Measurements from ENCODE around the gene COX10.
"Not testable (repeated sequence)": the region's sequence is repeated elsewhere in the genome, so short reads cannot be mapped to it uniquely, and the experiment has no call there.

Gene COX10

GRCh38 chr17:14125518-14126137 lies 56.3 kb downstream of the COX10 start:
- DNase-seq, result no peak

GRCh38 chr17:14133104-14133503 lies 63.8 kb downstream of the COX10 start:
- DNase-seq, result no peak

GRCh38 chr17:14134456-14134855 lies 65.2 kb downstream of the COX10 start:
- no peak for DNase-seq

GRCh38 chr17:14135906-14136590 lies 66.7 kb downstream of the COX10 start:
- no peak for DNase-seq

GRCh38 chr17:14138649-14139048 lies 69.3 kb downstream of the COX10 start:
- DNase-seq, result no peak

GRCh38 chr17:14143688-14144087 lies 74.4 kb downstream of the COX10 start:
- no peak for DNase-seq

- no peak for DNase-seq
These were observed 75.2 kb downstream of the COX10 start for GRCh38 chr17:14144508-14144907.

- DNase-seq, result no peak
These were observed 80.4 kb downstream of the COX10 start for GRCh38 chr17:14149751-14150150.

- DNase-seq, result no peak
These were observed 81.3 kb downstream of the COX10 start for GRCh38 chr17:14150619-14151018.

- no peak for DNase-seq
These were observed 83.4 kb downstream of the COX10 start for GRCh38 chr17:14152721-14153120.

GRCh38 chr17:14153374-14153773 lies 84.1 kb downstream of the COX10 start:
- no peak for DNase-seq

GRCh38 chr17:14156689-14157088 lies 87.4 kb downstream of the COX10 start:
- DNase-seq, result no peak

- DNase-seq, result no peak
These were observed 88.5 kb downstream of the COX10 start for GRCh38 chr17:14157822-14158221.

- no peak for DNase-seq
These were observed 89.4 kb downstream of the COX10 start for GRCh38 chr17:14158707-14159106.

GRCh38 chr17:14161419-14161818 lies 92.1 kb downstream of the COX10 start:
- DNase-seq, result no peak

- no peak for DNase-seq
These were observed 96.3 kb downstream of the COX10 start for GRCh38 chr17:14165616-14166015.

- DNase-seq, result not testable (repeated sequence)
These were observed 98.5 kb downstream of the COX10 start for GRCh38 chr17:14167831-14168230.

GRCh38 chr17:14168582-14168981 lies 99.3 kb downstream of the COX10 start:
- DNase-seq, result no peak

- DNase-seq, result no peak
These were observed 100.0 kb downstream of the COX10 start for GRCh38 chr17:14169287-14169686.

- DNase-seq, result no peak
These were observed 100.6 kb downstream of the COX10 start for GRCh38 chr17:14169901-14170300.

- DNase-seq, result not testable (repeated sequence)
These were observed 107.7 kb downstream of the COX10 start for GRCh38 chr17:14176989-14177388.

GRCh38 chr17:14177801-14178200 lies 108.5 kb downstream of the COX10 start:
- not testable (repeated sequence) for DNase-seq

- DNase-seq, result not testable (repeated sequence)
These were observed 110.6 kb downstream of the COX10 start for GRCh38 chr17:14179951-14180350.

- DNase-seq, result not testable (repeated sequence)
These were observed 112.8 kb downstream of the COX10 start for GRCh38 chr17:14182084-14182483.

GRCh38 chr17:14184536-14184935 lies 115.2 kb downstream of the COX10 start:
- DNase-seq, result not testable (repeated sequence)

Data from NCI-H187 treated with DMSO at 0.1 percent for 48 hours (cell line).